Measurements from ENCODE around the gene CWC27.

DNA sequence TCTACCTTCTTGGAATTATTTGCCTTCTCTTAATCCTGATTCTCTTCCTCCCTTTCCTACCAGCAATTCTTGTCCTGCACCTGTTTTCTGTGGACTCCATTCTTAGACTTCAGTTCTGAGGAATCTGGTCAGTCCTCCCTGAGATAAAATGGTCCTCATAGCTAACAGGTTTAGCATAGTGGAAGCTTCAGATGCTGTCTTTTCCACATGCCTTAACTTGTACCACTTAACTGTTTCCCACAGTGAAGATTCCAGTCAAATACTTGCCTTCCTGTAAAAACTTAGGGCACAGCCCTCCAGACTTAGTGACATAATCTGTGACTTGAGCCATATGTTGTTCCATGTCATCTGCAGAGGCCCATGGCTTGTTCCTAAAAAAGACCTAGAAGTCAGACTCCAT lies 261.3 kb downstream of the CWC27 start:
- TF ChIP-seq POLR2AphosphoS5 (IDR thresholded peaks at IDR 0.05) (no peak), POLR2A (IDR thresholded peaks at IDR 0.05) (no peak)
- TF ChIP-seq, protein P1, sequence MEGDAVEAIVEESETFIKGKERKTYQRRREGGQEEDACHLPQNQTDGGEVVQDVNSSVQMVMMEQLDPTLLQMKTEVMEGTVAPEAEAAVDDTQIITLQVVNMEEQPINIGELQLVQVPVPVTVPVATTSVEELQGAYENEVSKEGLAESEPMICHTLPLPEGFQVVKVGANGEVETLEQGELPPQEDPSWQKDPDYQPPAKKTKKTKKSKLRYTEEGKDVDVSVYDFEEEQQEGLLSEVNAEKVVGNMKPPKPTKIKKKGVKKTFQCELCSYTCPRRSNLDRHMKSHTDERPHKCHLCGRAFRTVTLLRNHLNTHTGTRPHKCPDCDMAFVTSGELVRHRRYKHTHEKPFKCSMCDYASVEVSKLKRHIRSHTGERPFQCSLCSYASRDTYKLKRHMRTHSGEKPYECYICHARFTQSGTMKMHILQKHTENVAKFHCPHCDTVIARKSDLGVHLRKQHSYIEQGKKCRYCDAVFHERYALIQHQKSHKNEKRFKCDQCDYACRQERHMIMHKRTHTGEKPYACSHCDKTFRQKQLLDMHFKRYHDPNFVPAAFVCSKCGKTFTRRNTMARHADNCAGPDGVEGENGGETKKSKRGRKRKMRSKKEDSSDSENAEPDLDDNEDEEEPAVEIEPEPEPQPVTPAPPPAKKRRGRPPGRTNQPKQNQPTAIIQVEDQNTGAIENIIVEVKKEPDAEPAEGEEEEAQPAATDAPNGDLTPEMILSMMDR (IDR thresholded peaks at IDR 0.05) = no peak
